ENCODE data around the gene KRTAP3-1.
"Not testable (repeated sequence)": the region's sequence is repeated elsewhere in the genome, so short reads cannot be mapped to it uniquely, and the experiment has no call there.

Gene KRTAP3-1

DNA sequence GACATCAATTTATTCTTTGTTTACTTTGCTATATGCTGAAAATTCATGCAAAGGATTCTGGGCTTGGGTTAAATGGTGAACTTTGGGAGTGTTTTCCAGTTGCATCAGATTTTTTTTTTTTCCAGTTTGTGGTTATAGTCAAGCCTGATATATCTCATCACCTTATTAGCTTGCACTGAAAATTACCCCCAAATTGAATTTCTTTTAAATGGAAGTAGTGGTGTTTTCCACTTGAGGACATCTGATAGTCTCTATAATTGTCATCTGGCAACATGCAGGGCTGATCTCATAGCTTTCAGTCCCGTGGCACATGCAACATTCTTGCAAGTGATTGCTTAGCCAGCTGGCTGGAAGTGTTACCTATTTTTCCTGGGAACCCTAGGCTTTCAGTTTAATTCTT lies 4.7 kb upstream of the KRTAP3-1 start:
- no peak for DNase-seq

DNA sequence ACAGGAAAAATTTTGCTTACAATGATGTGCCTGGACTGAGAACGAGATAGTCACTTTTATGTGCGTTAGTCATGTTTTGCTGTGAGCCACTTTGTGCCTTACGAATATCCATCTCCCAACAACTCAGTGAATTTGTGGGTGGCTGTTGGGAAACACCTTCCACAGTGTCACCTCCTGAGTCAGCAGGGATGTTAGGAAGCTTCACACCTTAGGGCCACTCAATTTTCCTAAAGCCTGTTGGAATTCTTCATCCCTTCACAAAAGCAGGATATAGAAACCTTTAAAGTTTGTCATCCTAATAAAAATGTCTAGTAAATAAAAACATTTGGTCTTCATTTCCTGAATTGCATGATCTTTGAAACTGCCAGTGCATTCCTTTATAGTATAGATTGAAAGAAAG lies 4.3 kb upstream of the KRTAP3-1 start:
- DNase-seq: no peak

DNA sequence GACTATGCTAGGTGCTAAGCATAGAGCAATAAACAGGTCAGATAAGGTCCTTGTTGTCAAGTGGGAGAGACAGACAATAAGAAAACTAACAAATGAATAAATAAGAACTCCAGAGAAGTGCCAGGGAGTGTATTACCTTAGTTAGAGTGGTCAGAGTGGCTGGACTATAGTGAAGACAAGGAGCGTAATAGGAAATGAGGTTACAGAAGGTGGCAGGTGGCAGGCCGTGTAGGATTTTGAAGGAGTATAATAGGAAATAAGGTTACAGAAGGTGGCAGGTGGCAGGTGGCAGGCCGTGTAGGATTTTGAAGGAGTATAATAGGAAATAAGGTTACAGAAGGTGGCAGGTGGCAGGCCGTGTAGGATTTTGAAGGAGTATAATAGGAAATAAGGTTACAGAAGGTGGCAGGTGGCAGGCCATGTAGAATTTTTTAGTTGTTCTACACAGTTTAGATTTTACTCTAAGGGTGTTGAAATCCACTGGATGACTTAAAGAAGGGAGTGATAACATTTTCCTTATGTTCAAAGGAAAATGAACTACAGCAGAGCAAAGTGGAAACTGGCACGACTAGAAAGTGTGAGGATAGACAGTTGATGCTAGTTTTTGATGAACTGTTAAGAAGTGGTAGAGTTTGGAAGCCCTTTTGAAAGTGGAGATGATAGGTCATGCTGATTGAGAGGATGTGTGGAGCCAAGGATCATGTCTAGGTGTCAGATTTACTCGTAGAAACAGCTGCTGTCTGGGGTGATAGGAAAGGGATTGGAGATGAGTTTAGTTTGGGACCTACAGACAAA lies 3.6 kb upstream of the KRTAP3-1 start:
- no peak for DNase-seq

DNA sequence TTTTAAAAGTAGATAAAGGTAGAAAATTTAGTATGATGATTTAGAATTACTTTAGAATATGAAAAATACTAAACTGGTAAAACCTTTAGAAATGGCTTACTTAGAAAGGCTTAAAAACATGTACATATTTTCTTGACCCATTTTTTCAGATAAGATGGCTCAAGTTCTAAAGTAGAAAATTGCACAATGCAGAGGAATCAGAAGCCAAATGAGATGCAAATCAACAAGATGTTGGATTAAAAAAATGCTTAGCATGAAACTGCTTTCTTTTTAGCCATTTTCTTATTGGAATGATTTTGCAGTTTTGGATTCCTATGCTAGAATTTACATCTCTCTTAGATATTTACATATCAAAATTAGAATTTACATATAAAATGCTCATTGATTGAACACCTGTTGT lies 1.5 kb upstream of the KRTAP3-1 start:
- no peak for DNase-seq

GRCh38 chr17:41009936-41010335 lies 1.0 kb upstream of the KRTAP3-1 start:
- no peak for DNase-seq

- DNase-seq: no peak
These were observed 403 bp upstream of the KRTAP3-1 start for GRCh38 chr17:41009301-41009760.

DNA sequence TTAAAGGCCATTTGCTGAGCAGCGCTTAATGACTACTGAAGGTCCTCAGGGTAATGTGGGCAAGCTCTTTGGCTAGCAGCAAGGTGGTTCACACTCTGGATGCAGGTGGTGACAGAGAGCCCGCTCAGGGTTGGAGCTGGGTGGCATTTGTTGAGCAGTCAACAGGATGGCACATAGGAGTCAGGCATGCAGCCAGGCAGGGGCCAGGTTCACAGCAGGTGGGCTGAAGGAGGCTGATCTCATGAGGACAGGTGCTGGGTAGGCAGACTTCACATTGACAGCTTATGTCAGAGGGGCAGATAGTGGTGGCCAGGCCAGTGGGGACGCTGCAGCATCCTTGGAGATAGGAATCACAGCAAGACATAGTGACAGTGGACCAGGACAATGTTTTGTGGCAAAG lies 4.5 kb downstream of the KRTAP3-1 start:
- no peak for DNase-seq

GRCh38 chr17:41003926-41004325 lies 5.0 kb downstream of the KRTAP3-1 start:
- no peak for DNase-seq

DNA sequence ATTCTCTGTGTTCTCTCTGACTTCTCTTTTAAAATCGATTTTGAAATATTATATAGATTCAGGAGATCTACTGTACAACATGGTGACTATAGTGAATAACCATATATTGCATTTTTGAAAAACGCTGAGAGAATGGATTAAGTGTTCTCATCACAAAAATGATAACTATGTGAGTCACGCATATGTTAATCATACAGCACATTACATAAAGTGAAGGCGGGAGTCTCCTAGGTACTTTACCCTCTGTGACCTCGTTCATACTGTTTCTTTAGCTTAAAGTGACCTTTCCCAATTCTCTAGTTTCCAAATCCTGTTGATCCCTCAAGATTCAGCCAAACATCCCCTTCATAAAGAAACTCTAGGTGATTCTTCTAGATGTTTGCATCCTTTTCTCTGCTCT lies 6.1 kb downstream of the KRTAP3-1 start:
- DNase-seq: no peak

- no peak for DNase-seq
These were observed 7.1 kb downstream of the KRTAP3-1 start for GRCh38 chr17:41001795-41002194.

DNA sequence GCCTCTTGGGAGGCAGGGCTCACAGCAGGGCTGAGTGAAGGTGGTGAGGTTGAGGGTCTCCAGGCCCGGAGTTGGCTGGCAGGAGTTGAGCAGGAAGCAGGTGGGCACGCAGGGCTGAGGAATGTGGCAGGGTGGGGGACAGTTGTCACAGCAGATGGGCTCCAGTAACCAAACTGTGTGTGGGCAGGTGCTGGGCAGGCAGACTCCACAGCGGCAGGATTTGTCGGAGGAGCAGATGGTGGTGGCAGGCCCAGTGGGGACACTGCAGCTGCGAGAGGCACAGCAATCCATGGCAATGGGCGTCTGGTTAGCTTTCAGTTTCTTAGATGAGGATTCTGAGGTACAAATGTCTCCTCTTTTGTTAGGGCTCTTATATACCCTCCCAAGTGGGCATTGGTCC lies 9.4 kb downstream of the KRTAP3-1 start, which contains the start of gene KRTAP3-2:
Gene KRTAP3-2, minus strand, starts transcription at position 344 of the 400 bp plus-strand sequence. Its CDS starts 53 bp downstream, at position 291.
- not testable (repeated sequence) for DNase-seq

DNA sequence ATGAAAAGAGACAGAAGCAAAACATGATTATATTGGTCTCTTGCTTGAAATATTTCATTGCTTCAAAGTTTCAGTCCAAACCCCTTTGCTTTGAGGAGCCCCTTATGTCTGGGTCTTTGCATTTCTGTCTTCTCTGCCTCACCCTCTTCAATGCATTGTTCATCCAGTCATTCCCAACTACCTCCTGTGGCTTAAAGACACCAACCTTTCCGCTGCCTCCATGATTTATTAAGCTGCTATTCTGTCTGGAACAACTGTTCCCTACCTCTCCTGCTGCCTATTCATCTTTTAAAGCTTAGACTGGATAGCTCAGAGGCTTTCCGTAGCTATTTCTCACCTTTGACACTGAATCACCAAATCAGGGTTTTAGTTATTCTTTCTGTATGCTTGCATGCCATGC lies 11.6 kb downstream of the KRTAP3-1 start:
- no peak for DNase-seq

DNA sequence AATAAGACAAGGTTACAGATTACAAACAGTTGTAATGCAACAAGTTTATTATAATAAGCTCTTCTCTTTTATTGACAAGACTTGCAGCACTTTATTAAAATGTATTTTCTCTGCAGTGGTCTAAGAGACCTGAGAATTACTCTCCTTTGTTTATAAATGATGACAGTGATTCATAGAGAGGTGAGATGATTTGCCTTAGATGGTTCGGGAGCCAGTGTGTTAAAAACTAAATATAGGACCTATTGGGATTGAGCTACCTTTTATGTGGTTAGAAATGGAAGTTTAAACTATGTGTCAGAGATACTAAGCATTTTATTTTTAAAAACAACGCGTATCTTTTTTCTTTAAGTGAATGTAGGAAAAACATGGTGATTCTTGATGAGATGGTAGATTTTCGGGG lies 12.1 kb downstream of the KRTAP3-1 start:
- no peak for DNase-seq

DNA sequence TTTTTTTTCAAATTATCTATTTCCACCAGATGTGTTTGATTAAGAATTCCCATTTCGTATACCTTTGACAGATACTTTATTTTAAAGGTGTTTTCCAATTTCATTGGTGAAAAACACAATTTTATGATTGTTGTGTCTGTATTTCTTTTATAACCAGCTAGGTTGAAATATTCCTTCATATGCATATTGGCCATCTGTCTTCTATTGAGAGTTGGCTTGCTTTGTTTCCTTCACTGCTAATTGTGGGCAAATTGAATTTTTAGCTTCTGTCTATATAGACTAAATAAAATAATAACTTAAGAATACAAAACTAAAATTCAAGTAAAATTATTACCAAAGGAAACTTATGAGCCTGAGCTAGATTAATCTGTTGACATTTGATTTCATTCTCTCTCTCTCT lies 13.8 kb downstream of the KRTAP3-1 start:
- DNase-seq: no peak

GRCh38 chr17:40993839-40994238 lies 15.1 kb downstream of the KRTAP3-1 start, which contains the start of gene KRTAP3-3:
KRTAP3-3 (minus strand) TSS chr17:40994164; CDS start chr17:40994097, 67 bp downstream.
- no peak for DNase-seq

- DNase-seq: no peak
These were observed 15.8 kb downstream of the KRTAP3-1 start for GRCh38 chr17:40993084-40993483.

GRCh38 chr17:40992666-40993065 lies 16.3 kb downstream of the KRTAP3-1 start:
- no peak for DNase-seq

DNA sequence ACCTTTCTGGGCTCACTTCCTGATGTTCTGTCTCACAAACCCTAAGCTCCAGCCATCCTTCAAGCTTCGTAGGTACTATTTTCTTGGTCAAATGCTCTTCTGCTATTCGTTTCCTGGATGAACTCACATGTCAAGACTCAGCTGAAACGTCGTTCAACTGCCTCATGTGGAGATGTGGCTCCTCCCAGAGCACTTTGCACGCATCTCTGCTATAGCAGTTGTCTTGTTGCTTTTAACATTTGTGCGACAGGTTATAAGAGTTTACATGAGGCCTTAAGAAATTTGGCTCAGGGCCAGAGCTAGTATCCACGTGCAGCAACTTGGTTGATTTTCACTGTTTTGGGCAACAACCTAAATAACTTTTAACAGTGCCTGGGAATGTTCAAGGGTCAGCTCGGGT lies 22.0 kb downstream of the KRTAP3-1 start:
- DNase-seq: no peak

GRCh38 chr17:40984226-40984625 lies 24.7 kb downstream of the KRTAP3-1 start, which contains the start of gene KRT40:
KRT40 (minus strand) TSS chr17:40984326; CDS start chr17:40984273, 53 bp downstream.
- no peak for DNase-seq

- DNase-seq: no peak
These were observed 27.8 kb downstream of the KRTAP3-1 start for GRCh38 chr17:40981115-40981514.

- no peak for DNase-seq
These were observed 28.3 kb downstream of the KRTAP3-1 start for GRCh38 chr17:40980596-40980995.

GRCh38 chr17:40980117-40980516 lies 28.8 kb downstream of the KRTAP3-1 start:
- DNase-seq: no peak

DNA sequence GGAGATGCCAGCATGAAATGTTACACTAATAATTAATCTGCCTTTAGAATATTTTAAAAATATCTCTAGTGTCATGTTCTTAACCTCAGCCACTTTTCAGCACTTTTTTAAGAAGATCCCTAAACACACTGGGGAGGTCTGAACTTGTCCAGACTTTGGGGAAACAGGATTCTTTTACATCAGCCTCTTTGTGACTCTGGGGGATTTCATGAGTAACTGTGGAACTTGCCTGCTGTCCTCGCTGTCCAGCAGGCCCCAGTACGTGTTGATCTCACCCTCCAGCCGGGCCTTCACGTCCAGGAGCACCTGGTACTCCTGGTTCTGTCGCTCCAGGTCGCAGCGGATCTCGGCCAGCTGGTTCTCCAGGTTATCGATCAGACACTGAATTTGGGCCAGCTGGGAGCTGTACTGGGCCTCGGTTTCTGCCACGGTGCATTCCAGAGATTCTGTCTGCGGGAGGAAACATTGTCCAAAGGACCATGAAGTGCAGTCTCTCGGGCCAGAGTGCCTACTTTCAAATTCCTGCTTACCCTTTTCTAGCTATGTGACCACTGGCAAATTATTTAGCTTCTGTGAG lies 30.3 kb downstream of the KRTAP3-1 start:
- no peak for DNase-seq

- DNase-seq: no peak
These were observed 33.4 kb downstream of the KRTAP3-1 start for GRCh38 chr17:40975516-40975915.
